ENCODE results near the gene TGDS.

DNA sequence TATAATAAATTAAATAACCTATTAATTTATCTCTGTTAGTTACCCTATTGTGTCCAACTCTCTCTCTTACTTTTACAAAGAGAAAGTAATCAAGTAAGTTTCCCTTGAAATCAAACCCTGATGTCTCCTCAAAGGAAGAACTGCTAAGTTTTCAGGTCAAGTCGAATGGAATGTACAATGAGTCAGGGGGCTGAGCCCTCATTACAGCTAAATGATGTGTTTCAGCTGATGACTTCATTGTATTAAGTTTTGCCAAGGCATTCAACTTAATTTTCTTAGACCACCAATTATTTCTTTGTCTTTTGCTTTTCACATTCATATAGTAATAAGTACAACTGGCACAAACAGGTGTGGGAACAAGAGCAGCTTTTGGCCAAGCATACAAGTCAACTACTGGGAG is 61.8 kb downstream of the TGDS start:
- no peak for TF ChIP-seq CTCF (conservative IDR thresholded peaks at IDR 0.05; ENCODE audit: low read depth, low read length)
- no peak for TF ChIP-seq EZH2phosphoT487 (IDR thresholded peaks at IDR 0.05; ENCODE audit: borderline replicate concordance, low read length)
- no peak for TF ChIP-seq EZH2 (IDR thresholded peaks at IDR 0.05; ENCODE audit: low read length, unreplicated experiment)

Data from PC-3 (cell line).